HepG2 (cell line): ENCODE results near the gene AGBL3. TPM values are rescaled to one million over a fixed set of nuclear protein-coding genes. Genes with fewer than 3 reads are reported as not detected.

Experiments
- BORCS8-MEF2B ChIP-seq: sonication (generic); formaldehyde crosslinking; IDR thresholded peaks from 2 replicates; pipeline ENCODE4 v1.8.0; 2022; ENCODE audit warnings: mild to moderate bottlenecking, missing genetic modification reagents
- CENPT ChIP-seq: sonication (generic); formaldehyde crosslinking; IDR thresholded peaks from 2 replicates; pipeline ENCODE4 v1.8.0; 2022; ENCODE audit warnings: low read depth, mild to moderate bottlenecking, moderate library complexity, missing genetic modification reagents
- GTF2F1 ChIP-seq: fragments of 150-350 bp; IDR thresholded peaks from 2 replicates; pipeline ENCODE4 v1.6.1; 2014; ENCODE audit warnings: low read length
- NR1H2 ChIP-seq: sonication (generic); formaldehyde crosslinking; IDR thresholded peaks from 2 replicates; pipeline ENCODE4 v1.8.1; 2022; ENCODE audit warnings: low read depth, missing genetic modification reagents, borderline replicate concordance
- SKI ChIP-seq: fragments of 450-650 bp; IDR thresholded peaks from one replicate; pipeline ENCODE4 v1.6.1; 2018; ENCODE audit warnings: mild to moderate bottlenecking; ENCODE audit not compliant: partially characterized antibody
- TCF12 ChIP-seq, 2 experiments: fragments of 450-650 bp in 1 of 2; sonication (generic) in 1 of 2; formaldehyde crosslinking in 1 of 2; IDR thresholded peaks; 2 replicates each; pipeline versions ENCODE4 v1.6.1 to v1.8.0; 2017 to 2022; ENCODE audit warnings: antibody characterized with exemption in 1 of 2, mild to moderate bottlenecking in 1 of 2, missing genetic modification reagents in 1 of 2, moderate library complexity in 1 of 2
- ZNF496 ChIP-seq: sonication (generic); formaldehyde crosslinking; IDR thresholded peaks from 2 replicates; pipeline ENCODE4 v1.8.1; 2023; ENCODE audit warnings: mild to moderate bottlenecking, moderate library complexity, missing genetic modification reagents; ENCODE audit not compliant: insufficient replicate concordance
- ZNF556 ChIP-seq: sonication (generic); formaldehyde crosslinking; IDR thresholded peaks from 2 replicates; pipeline ENCODE4 v1.4.0; 2020; ENCODE audit warnings: mild to moderate bottlenecking, missing genetic modification reagents, borderline replicate concordance
- ZNF616 ChIP-seq: sonication (generic); formaldehyde crosslinking; IDR thresholded peaks from 2 replicates; pipeline ENCODE4 v1.5.0; 2020; ENCODE audit warnings: low read depth, mild to moderate bottlenecking, missing genetic modification reagents
- ZNF737 ChIP-seq: sonication (generic); formaldehyde crosslinking; IDR thresholded peaks from 2 replicates; pipeline ENCODE4 v1.5.0; 2020; ENCODE audit warnings: missing genetic modification reagents, mild to moderate bottlenecking, borderline replicate concordance
- ZNF749 ChIP-seq: sonication (generic); formaldehyde crosslinking; IDR thresholded peaks from 2 replicates; pipeline ENCODE4 v1.8.0; 2022; ENCODE audit warnings: mild to moderate bottlenecking, missing genetic modification reagents, moderate library complexity, borderline replicate concordance
- ZNF816 ChIP-seq: sonication (generic); formaldehyde crosslinking; IDR thresholded peaks from 2 replicates; pipeline ENCODE4 v1.8.0; 2022; ENCODE audit warnings: missing genetic modification reagents, mild to moderate bottlenecking, borderline replicate concordance
- polyA plus RNA-seq, 8 experiments: library from polyadenylated mRNA; depleted of rRNA in 3 of 8; stranded (reverse) in 7 of 8; unstranded in 1 of 8; fragments of >200 nt; fragmentation: Illumina TruSeq in 4 of 8; extraction: Trizol in 4 of 8; gene quantifications; 2 replicates each; pipeline versions ENCODE4 v1.2.1 to v1.2.3, GENCODE V29; 2011 to 2016; ENCODE audit warnings: low read depth in 4 of 8, missing spikeins in 1 of 8, mixed read lengths in 1 of 8; ENCODE audit not compliant: insufficient read depth in 1 of 8
- total RNA-seq, 5 experiments: library from RNA; depleted of rRNA; stranded (reverse); fragments of >200 nt; fragmentation: Illumina TruSeq; extraction: Trizol; gene quantifications; 2 replicates each; pipeline ENCODE4 v1.2.3, GENCODE V29; 2016; ENCODE audit warnings: low read depth in 1 of 5
- TF ChIP-seq, protein P1 (sequence below): sonication (generic); formaldehyde crosslinking; IDR thresholded peaks from 2 replicates; pipeline ENCODE4 v1.4.0; 2020; ENCODE audit warnings: missing genetic modification reagents, borderline replicate concordance
- TF ChIP-seq, protein P2 (sequence below): sonication (generic); formaldehyde crosslinking; IDR thresholded peaks from 2 replicates; pipeline ENCODE4 v1.4.0; 2020; ENCODE audit warnings: missing genetic modification reagents
- TF ChIP-seq, protein P3 (sequence below): IDR thresholded peaks from 2 replicates; pipeline ENCODE4 v1.6.1; 2016
- TF ChIP-seq, protein P4 (sequence below): sonication (generic); formaldehyde crosslinking; conservative IDR thresholded peaks from 2 replicates; pipeline ENCODE4 v1.4.0; 2020; ENCODE audit warnings: missing genetic modification reagents
- TF ChIP-seq, protein P5 (sequence below): sonication (generic); formaldehyde crosslinking; IDR thresholded peaks from 2 replicates; pipeline ENCODE4 v1.8.0; 2022; ENCODE audit warnings: low read depth, missing genetic modification reagents
- TF ChIP-seq, protein P6 (sequence below): sonication (generic); formaldehyde crosslinking; IDR thresholded peaks from 2 replicates; pipeline ENCODE4 v1.5.1; 2020; ENCODE audit warnings: missing genetic modification reagents, mild to moderate bottlenecking, borderline replicate concordance

The AGBL3 gene
- total and polyA plus RNA-seq, 2 of the 13 experiments (the other 11 are each of a cell fraction or from before 2014, with no cell fraction given): 2.2 to 7.2 TPM

DNA sequence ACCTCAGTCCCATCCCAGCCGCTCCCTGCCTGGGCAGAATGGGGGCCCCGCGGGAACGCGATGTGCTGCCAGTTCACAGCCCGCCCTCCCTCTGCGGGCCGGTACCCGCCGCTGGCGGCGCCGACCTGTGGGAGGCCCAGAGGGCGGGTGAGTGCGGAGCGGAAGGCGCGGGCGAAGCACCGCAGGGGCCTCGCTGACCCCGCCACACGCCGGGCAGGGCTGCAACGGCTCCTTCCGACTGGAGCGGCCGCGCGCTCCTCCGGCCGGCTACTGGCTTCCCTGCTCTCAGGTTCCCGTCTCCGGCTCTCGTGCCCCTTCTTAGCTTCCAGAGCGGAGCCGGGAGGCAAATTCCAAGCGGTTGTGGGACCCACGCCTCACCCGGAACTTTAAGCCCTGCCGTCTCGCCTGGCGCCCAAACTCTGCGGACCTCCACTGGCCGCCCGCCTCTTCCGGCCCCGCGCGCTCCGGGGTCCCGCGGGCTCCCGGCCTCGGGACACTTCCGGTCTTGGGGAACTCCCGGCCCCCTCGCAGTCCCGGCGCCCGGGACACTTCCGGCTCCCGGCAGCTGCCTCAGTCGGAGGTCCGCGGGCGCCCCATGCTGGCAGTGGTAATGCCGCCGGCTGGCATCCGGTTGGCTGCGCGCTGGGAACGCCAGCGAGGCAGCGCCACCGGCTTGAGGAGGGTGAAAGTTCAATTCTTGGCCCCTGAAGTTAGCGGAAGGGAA is 184.1 kb downstream of the AGBL3 start, which contains the start of gene CYREN (continued):
- no peak for TF ChIP-seq ZNF737 (CRISPR knock-in tag)
- TF ChIP-seq, protein P1, sequence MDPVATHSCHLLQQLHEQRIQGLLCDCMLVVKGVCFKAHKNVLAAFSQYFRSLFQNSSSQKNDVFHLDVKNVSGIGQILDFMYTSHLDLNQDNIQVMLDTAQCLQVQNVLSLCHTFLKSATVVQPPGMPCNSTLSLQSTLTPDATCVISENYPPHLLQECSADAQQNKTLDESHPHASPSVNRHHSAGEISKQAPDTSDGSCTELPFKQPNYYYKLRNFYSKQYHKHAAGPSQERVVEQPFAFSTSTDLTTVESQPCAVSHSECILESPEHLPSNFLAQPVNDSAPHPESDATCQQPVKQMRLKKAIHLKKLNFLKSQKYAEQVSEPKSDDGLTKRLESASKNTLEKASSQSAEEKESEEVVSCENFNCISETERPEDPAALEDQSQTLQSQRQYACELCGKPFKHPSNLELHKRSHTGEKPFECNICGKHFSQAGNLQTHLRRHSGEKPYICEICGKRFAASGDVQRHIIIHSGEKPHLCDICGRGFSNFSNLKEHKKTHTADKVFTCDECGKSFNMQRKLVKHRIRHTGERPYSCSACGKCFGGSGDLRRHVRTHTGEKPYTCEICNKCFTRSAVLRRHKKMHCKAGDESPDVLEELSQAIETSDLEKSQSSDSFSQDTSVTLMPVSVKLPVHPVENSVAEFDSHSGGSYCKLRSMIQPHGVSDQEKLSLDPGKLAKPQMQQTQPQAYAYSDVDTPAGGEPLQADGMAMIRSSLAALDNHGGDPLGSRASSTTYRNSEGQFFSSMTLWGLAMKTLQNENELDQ (CRISPR knock-in tag): no peak
- peak; percentile 90 for TF ChIP-seq BORCS8-MEF2B (CRISPR knock-in tag)
- TF ChIP-seq, protein P2, sequence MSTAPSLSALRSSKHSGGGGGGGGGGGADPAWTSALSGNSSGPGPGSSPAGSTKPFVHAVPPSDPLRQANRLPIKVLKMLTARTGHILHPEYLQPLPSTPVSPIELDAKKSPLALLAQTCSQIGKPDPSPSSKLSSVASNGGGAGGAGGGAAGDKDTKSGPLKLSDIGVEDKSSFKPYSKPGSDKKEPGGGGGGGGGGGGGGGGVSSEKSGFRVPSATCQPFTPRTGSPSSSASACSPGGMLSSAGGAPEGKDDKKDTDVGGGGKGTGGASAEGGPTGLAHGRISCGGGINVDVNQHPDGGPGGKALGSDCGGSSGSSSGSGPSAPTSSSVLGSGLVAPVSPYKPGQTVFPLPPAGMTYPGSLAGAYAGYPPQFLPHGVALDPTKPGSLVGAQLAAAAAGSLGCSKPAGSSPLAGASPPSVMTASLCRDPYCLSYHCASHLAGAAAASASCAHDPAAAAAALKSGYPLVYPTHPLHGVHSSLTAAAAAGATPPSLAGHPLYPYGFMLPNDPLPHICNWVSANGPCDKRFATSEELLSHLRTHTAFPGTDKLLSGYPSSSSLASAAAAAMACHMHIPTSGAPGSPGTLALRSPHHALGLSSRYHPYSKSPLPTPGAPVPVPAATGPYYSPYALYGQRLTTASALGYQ (CRISPR knock-in tag): peak; percentile 66; the same call in 1 of the 2 replicates
- no peak; the same call in 1 of the 2 replicates for TF ChIP-seq ZNF816 (CRISPR knock-in tag)
- TF ChIP-seq, protein P3, sequence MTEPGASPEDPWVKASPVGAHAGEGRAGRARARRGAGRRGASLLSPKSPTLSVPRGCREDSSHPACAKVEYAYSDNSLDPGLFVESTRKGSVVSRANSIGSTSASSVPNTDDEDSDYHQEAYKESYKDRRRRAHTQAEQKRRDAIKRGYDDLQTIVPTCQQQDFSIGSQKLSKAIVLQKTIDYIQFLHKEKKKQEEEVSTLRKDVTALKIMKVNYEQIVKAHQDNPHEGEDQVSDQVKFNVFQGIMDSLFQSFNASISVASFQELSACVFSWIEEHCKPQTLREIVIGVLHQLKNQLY (CRISPR knock-in tag): no peak
- TF ChIP-seq GTF2F1: no peak
- TF ChIP-seq ZNF556 (CRISPR knock-in tag): peak; percentile 84; the same call in 1 of the 2 replicates
- no peak for TF ChIP-seq ZNF496
- no peak for TF ChIP-seq CENPT (CRISPR knock-in tag)
- TF ChIP-seq, protein P4, sequence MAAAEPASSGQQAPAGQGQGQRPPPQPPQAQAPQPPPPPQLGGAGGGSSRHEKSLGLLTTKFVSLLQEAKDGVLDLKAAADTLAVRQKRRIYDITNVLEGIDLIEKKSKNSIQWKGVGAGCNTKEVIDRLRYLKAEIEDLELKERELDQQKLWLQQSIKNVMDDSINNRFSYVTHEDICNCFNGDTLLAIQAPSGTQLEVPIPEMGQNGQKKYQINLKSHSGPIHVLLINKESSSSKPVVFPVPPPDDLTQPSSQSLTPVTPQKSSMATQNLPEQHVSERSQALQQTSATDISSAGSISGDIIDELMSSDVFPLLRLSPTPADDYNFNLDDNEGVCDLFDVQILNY (CRISPR knock-in tag): no peak
- TF ChIP-seq ZNF749: no peak; the same call in 1 of the 2 replicates
- TF ChIP-seq ZNF616 (CRISPR knock-in tag): peak; percentile 53; the same call in 1 of the 2 replicates
- TF ChIP-seq, protein P5, sequence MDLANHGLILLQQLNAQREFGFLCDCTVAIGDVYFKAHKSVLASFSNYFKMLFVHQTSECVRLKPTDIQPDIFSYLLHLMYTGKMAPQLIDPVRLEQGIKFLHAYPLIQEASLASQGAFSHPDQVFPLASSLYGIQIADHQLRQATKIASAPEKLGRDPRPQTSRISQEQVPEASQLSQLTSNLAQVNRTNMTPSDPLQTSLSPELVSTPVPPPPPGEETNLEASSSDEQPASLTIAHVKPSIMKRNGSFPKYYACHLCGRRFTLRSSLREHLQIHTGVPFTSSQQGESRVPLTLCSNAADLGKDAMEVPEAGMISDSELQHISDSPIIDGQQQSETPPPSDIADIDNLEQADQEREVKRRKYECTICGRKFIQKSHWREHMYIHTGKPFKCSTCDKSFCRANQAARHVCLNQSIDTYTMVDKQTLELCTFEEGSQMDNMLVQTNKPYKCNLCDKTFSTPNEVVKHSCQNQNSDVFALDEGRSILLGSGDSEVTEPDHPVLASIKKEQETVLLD (CRISPR knock-in tag): peak; percentile 98
- peak; percentile 80 for TF ChIP-seq SKI
- TF ChIP-seq, protein P6, sequence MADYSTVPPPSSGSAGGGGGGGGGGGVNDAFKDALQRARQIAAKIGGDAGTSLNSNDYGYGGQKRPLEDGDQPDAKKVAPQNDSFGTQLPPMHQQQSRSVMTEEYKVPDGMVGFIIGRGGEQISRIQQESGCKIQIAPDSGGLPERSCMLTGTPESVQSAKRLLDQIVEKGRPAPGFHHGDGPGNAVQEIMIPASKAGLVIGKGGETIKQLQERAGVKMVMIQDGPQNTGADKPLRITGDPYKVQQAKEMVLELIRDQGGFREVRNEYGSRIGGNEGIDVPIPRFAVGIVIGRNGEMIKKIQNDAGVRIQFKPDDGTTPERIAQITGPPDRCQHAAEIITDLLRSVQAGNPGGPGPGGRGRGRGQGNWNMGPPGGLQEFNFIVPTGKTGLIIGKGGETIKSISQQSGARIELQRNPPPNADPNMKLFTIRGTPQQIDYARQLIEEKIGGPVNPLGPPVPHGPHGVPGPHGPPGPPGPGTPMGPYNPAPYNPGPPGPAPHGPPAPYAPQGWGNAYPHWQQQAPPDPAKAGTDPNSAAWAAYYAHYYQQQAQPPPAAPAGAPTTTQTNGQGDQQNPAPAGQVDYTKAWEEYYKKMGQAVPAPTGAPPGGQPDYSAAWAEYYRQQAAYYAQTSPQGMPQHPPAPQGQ (CRISPR knock-in tag): peak; percentile 72; the same call in 1 of the 2 replicates
- TF ChIP-seq NR1H2 (CRISPR knock-in tag): no peak
- TF ChIP-seq TCF12 (IDR thresholded peaks at IDR 0.05): no peak
- peak; percentile 61 for TF ChIP-seq TCF12 (CRISPR knock-in tag; IDR thresholded peaks at IDR 0.05)
